GM18520 (cell line): ENCODE results near the gene ERP29.
"Not testable (repeated sequence)": the region's sequence is repeated elsewhere in the genome, so short reads cannot be mapped to it uniquely, and the experiment has no call there.

ENCODE experiments used
- ATAC-seq: cut with Tn5 transposase; IDR thresholded peaks from one replicate; pipeline ENCODE4 v1.9.1; 2021; ENCODE audit not compliant: unreplicated experiment

The ERP29 gene

DNA sequence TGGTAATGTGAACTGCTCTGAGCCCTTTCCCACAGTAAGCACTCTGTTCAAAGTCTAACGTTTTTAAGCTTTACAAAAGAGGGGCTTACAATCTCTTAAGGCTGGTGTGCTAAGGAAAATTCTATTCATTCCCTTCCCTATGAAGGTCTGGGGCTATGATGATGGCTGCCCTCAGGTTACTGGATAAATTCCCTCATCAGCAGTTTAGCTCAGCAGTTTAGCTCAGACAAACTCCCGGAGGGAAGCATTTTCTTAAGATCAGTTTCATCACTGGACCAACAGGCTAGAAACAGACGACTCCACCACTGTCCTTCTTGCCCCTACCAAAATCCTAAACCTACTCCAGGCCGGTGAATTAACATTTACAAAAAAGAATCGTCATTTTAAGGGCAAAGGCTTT, 19.1 kb downstream of the ERP29 start:
- no peak for ATAC-seq

DNA sequence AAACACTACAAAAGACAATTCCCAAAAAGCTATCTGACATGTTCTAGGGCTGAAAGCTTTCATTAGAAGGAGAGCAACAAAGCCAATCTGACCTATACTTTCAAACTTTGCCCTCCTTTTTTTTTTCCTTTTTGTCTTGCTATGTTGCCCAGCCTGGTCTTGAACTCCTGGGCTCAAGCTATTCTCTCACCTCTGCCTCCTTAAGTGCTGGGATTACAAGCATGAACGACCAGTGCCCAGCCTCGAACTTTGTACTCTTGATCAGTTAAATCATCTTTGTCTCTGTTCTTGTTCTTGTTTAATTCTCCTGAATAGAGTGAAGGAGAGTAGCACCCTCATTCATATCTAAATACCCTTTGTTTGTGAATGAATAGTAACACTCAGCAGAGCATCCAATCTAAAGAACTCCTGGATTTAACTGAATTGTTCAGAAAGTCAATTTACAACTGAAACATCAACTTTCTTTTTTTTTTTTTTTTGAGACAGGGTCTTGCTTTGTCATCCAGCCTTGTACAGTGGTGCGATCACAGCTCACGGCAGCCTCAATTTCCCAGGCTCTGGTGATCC, 22.1 kb downstream of the ERP29 start:
- ATAC-seq, result no peak

DNA sequence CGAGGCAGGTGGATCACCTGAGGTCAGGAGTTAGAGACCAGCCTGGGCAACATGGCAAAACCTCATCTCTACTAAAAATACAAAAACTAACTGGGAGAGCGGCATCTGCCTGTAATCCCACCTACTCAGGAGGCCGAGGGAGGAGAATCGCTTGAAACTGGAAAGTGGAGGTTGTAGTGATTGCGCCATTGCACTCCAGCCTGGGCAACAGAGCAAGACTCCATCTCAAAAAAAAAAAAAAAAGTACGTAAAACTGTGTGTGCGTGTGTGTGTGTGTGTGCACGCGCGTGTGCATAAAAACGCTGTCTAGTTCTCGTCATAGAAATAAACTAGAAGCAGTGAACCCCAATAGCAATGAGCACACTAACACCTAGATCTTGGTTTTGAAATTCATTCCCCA, 23.4 kb downstream of the ERP29 start:
- ATAC-seq, result not testable (repeated sequence)

DNA sequence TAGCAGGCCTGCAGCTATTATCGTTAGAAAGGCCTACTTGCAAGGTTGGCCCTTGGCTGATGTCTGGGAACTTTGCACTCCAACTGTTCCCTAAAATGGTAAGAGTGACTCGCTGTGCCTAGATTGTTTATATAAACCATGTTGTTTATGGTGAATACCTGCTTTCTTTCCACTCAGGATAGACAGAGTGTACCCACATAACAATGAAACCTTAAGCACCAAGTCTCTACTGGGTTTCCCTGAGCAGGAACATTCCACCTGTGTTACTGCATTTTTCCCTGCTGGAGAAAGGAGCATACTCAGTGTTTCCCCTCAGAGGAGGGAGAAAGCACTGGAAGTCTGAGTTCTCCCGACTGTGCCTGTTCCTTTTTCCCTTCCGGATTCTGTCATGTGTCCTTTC, 32.8 kb downstream of the ERP29 start:
- no peak for ATAC-seq

DNA sequence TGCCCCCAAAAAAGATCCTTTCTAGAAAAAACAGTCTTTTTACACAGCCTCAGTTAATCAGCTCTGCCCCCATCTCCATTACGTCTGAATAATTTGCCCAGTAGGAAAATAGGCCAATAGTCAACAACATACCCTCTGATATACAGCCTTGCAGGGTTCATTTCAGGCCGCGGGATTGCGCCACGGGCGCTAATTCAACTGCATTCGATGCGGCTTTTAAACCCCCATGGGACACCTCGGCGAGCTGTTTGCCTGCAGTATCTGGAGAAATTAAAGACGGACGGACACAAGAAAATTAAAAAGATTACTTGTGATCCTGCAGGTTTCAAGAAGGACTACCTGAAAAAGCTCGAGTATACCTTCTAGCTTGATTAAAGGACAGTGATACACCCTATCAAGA, 36.1 kb downstream of the ERP29 start:
- ATAC-seq, result no peak

DNA sequence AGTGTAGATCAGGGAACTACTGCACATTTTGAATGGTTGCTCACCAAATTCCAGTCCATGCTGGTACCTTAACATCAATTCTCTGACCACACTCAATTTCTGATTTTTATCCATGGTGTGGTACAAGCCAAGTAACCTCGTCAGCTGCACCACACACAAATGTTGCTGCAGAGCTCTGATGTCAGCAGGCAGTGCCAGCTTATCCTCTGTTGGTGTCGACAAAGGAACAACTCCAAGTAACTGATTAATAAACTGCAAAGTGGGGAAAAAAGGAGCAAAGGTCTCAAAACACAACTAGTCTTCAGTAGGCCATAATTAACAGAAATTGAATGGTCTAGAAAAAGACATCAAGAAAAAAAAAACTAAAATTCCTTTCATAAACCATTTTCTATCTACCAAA, 47.9 kb downstream of the ERP29 start:
- ATAC-seq, result no peak

DNA sequence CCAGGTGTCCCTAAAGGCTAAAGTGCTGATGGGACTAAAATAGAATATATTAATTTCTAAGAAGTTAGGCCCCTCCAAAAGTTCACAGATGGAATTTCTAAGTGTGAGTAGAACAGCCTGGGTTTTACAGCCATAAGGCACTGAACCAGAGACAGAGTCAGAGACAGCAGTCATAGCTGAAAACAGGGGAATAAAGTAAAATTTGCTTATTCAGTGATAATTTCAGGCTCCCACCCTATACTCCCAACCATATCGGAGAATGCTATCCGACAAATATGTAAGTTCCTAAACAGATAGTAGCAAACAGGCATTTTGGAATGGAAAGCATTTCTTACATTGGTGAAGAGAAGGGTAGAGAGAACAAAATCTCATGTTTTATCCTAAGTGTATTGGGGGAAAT, 50.0 kb downstream of the ERP29 start:
- ATAC-seq, result no peak

DNA sequence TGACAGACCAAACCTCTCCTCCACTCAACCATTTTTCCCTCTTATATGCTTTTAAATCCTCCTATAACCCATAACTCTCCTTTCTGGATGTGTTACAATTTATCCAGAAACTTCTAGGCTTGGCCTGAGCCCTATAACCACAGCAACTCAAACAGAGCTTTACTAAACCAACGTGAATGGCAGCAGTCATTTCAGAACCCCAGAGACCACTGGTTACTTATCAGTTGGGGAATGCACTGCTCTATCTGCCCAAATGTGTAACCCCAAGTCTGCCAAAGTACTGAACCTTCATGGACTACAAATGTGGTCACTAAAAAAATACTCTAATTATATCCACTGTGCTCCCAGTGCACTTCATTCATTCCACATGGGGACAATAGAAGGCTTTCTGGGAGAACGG, 53.3 kb downstream of the ERP29 start:
- no peak for ATAC-seq
